IMR-90 (cell line): ENCODE results near the gene POLA2. TPM values are rescaled to one million over a fixed set of nuclear protein-coding genes. Genes with fewer than 3 reads are reported as not detected.
A peak's percentile ranks its signal among the peaks of the same experiment; 100 is the strongest.

ENCODE experiments used
- ATAC-seq: fragments of 200-7000 bp; cut with Tn5 transposase; 2 replicates; pipeline ENCODE4 v1.9.1; 2020; ENCODE audit warnings: low read depth, mild to moderate bottlenecking, moderate library complexity
- BruUV-seq: library from RNA; stranded (reverse); fragments of 400-500 nt; replicated peaks from 2 replicates; lab custom pipeline; 2021; lab: Mats Ljungman, UMichigan
- CTCF ChIA-PET: fragments of 300-600 bp; formaldehyde crosslinking; extraction: SDS; loops from one replicate; lab custom pipeline; 2021; ENCODE audit warnings: antibody characterized with exemption; lab: Yijun Ruan, JAX
- POLR2A ChIA-PET: fragments of 300-600 bp; sonication (Branson Sonifier 250); formaldehyde crosslinking; loops from one replicate; lab custom pipeline; 2022; ENCODE audit warnings: antibody characterized with exemption; ENCODE audit not compliant: unreplicated experiment; lab: Charles Lee
- DNase-seq: peaks from one replicate; pipeline ENCODE4 v3.0.0; 2013
- H2AFZ ChIP-seq: replicated peaks from 2 replicates; pipeline ENCODE3; 2013; ENCODE audit warnings: low read length, mild to moderate bottlenecking; ENCODE audit not compliant: poor library complexity
- H2AK5ac ChIP-seq: 2 replicates; pipeline ENCODE4 v1.6.1; 2013; ENCODE audit warnings: low read depth, low read length, inconsistent platforms
- H2AK9ac ChIP-seq: replicated peaks from 2 replicates; pipeline ENCODE3; 2013; ENCODE audit warnings: mild to moderate bottlenecking, low read depth, low read length, moderate library complexity; ENCODE audit not compliant: poor library complexity
- H2BK120ac ChIP-seq: 2 replicates; pipeline ENCODE4 v1.6.1; 2013; ENCODE audit warnings: low read depth, low read length, inconsistent platforms
- H2BK15ac ChIP-seq: 3 replicates; pipeline ENCODE4 v1.6.1; 2013; ENCODE audit warnings: low read depth, low read length, inconsistent platforms
- H2BK20ac ChIP-seq: 2 replicates; pipeline ENCODE4 v1.6.1; 2013; ENCODE audit warnings: low read depth, mild to moderate bottlenecking, inconsistent platforms, low read length, moderate library complexity
- H2BK5ac ChIP-seq: 2 replicates; pipeline ENCODE4 v1.6.1; 2013; ENCODE audit warnings: mild to moderate bottlenecking, low read depth, low read length, inconsistent platforms; ENCODE audit not compliant: poor library complexity, severe bottlenecking
- H3K14ac ChIP-seq: replicated peaks from 2 replicates; pipeline ENCODE4 v1.6.1; 2013; ENCODE audit warnings: low read depth, low read length, inconsistent platforms
- H3K18ac ChIP-seq: 2 replicates; pipeline ENCODE4 v1.6.1; 2013; ENCODE audit warnings: low read depth, low read length, control low read depth
- H3K23ac ChIP-seq: 2 replicates; pipeline ENCODE4 v1.6.1; 2013; ENCODE audit warnings: low read depth, low read length, inconsistent platforms
- H3K27ac ChIP-seq: 2 replicates; pipeline ENCODE4 v1.5.1; 2013; ENCODE audit warnings: mild to moderate bottlenecking, control low read depth, low read length; ENCODE audit not compliant: insufficient read depth
- H3K27me3 ChIP-seq: 2 replicates; pipeline ENCODE4 v1.6.1; 2013; ENCODE audit warnings: low read length; ENCODE audit not compliant: control insufficient read depth, insufficient read depth
- H3K36me3 ChIP-seq: 2 replicates; pipeline ENCODE4 v1.6.1; 2013; ENCODE audit warnings: low read length, mixed read lengths; ENCODE audit not compliant: control insufficient read depth, insufficient read depth
- H3K4ac ChIP-seq: 2 replicates; pipeline ENCODE4 v1.6.1; 2013; ENCODE audit warnings: low read depth, low read length, inconsistent platforms
- H3K4me1 ChIP-seq: 2 replicates; pipeline ENCODE4 v1.6.1; 2013; ENCODE audit warnings: low read length, mixed read lengths; ENCODE audit not compliant: control insufficient read depth, insufficient read depth
- H3K4me2 ChIP-seq: 2 replicates; pipeline ENCODE4 v1.6.1; 2013; ENCODE audit warnings: low read depth, mild to moderate bottlenecking, control low read depth, low read length, moderate library complexity
- H3K4me3 ChIP-seq: 2 replicates; pipeline ENCODE4 v1.5.1; 2013; ENCODE audit warnings: low read depth, mild to moderate bottlenecking, control low read depth, low read length, moderate library complexity; ENCODE audit not compliant: insufficient read depth
- H3K56ac ChIP-seq: 2 replicates; pipeline ENCODE4 v1.6.1; 2013; ENCODE audit warnings: low read length, inconsistent platforms; ENCODE audit not compliant: insufficient read depth; ENCODE audit errors: extremely low read depth
- H3K79me1 ChIP-seq, 2 experiments: 2 replicates each; pipeline ENCODE4 v1.6.1; 2013; ENCODE audit warnings: low read length in 2 of 2, inconsistent platforms in 1 of 2, low read depth in 1 of 2
- H3K9ac ChIP-seq: 2 replicates; pipeline ENCODE4 v1.6.1; 2013; ENCODE audit warnings: low read depth, low read length, control low read depth
- H3K9me1 ChIP-seq: 2 replicates; pipeline ENCODE4 v1.6.1; 2013; ENCODE audit warnings: low read length, inconsistent platforms; ENCODE audit not compliant: insufficient read depth
- H3K9me3 ChIP-seq: 2 replicates; pipeline ENCODE4 v1.6.1; 2013; ENCODE audit warnings: low read length; ENCODE audit not compliant: control insufficient read depth, insufficient read depth
- H4K20me1 ChIP-seq: 2 replicates; pipeline ENCODE4 v1.6.1; 2013; ENCODE audit warnings: low read length, inconsistent platforms; ENCODE audit not compliant: insufficient read depth
- H4K5ac ChIP-seq: 2 replicates; pipeline ENCODE4 v1.6.1; 2013; ENCODE audit warnings: mild to moderate bottlenecking, low read depth, low read length, control low read depth
- H4K8ac ChIP-seq, 2 experiments: 2 replicates each; pipeline ENCODE4 v1.6.1; 2013; ENCODE audit warnings: low read depth in 2 of 2, low read length in 2 of 2, control low read depth in 1 of 2, inconsistent platforms in 1 of 2
- H4K91ac ChIP-seq: 2 replicates; pipeline ENCODE4 v1.6.1; 2013; ENCODE audit warnings: low read depth, low read length, inconsistent platforms; ENCODE audit not compliant: insufficient read depth
- BHLHE40 ChIP-seq: fragments of 150-350 bp; IDR thresholded peaks from 2 replicates; pipeline ENCODE4 v1.6.1; 2016; ENCODE audit warnings: mild to moderate bottlenecking, low read depth, low read length
- CEBPB ChIP-seq: IDR thresholded peaks from 2 replicates; pipeline ENCODE4 v1.6.1; 2012; ENCODE audit warnings: low read depth, low read length, improper control_type of control experiment
- CHD1 ChIP-seq: IDR thresholded peaks from 2 replicates; pipeline ENCODE4 v1.6.1; 2012; ENCODE audit warnings: low read depth, low read length, improper control_type of control experiment
- FOS ChIP-seq: fragments of 150-350 bp; IDR thresholded peaks from 2 replicates; pipeline ENCODE4 v1.6.1; 2016; ENCODE audit warnings: low read depth, low read length
- MAFK ChIP-seq: IDR thresholded peaks from 2 replicates; pipeline ENCODE4 v1.6.1; 2012; ENCODE audit warnings: low read depth, low read length, improper control_type of control experiment
- MAZ ChIP-seq: IDR thresholded peaks from 2 replicates; pipeline ENCODE4 v1.6.1; 2012; ENCODE audit warnings: low read depth, mild to moderate bottlenecking, low read length, improper control_type of control experiment, moderate library complexity, borderline replicate concordance
- MXI1 ChIP-seq: IDR thresholded peaks from 2 replicates; pipeline ENCODE4 v1.6.1; 2012; ENCODE audit warnings: low read depth, mild to moderate bottlenecking, low read length, moderate library complexity, borderline replicate concordance
- NFE2L2 ChIP-seq: fragments of 150-350 bp; IDR thresholded peaks from 2 replicates; pipeline ENCODE4 v1.6.1; 2016; ENCODE audit warnings: low read depth, mild to moderate bottlenecking, low read length
- POLR2A ChIP-seq: IDR thresholded peaks from 2 replicates; pipeline ENCODE4 v1.6.1; 2012; ENCODE audit warnings: mild to moderate bottlenecking, low read depth, low read length
- RAD21 ChIP-seq: IDR thresholded peaks from 2 replicates; pipeline ENCODE4 v1.6.1; 2012; ENCODE audit warnings: low read length, improper control_type of control experiment
- RCOR1 ChIP-seq: IDR thresholded peaks from 2 replicates; pipeline ENCODE4 v1.6.1; 2012; ENCODE audit warnings: mild to moderate bottlenecking, low read length, improper control_type of control experiment; ENCODE audit not compliant: insufficient replicate concordance
- RFX5 ChIP-seq: IDR thresholded peaks from 2 replicates; pipeline ENCODE4 v1.8.0; 2012; ENCODE audit warnings: low read depth, mild to moderate bottlenecking, low read length, moderate library complexity
- SMC3 ChIP-seq: fragments of 150-350 bp; IDR thresholded peaks from 2 replicates; pipeline ENCODE4 v1.6.1; 2016; ENCODE audit warnings: low read depth, mild to moderate bottlenecking, antibody characterized with exemption, low read length, moderate library complexity
- USF2 ChIP-seq: fragments of 150-350 bp; IDR thresholded peaks from 2 replicates; pipeline ENCODE4 v1.6.1; 2017; ENCODE audit warnings: mild to moderate bottlenecking, antibody characterized with exemption, low read length, low read depth
- WGBS, 2 experiments: methylation state at CpG; one replicate each; pipeline versions ENCODE4 v1.1.5 to v1.1.7; 2013; ENCODE audit warnings: missing lambda C conversion rate in 2 of 2; ENCODE audit not compliant: insufficient read length in 1 of 2; ENCODE audit errors: extremely low coverage in 2 of 2; 5-methylcytosine and 5-hydroxymethylcytosine counted together
- dilution Hi-C: fragments of 300-500 bp; cut with HindIII; formaldehyde crosslinking; loops from one replicate; pipeline ENCODE4 v1.14.3; 2018; ENCODE audit warnings: low sequenced_read_pairs; ENCODE audit not compliant: unreplicated experiment
- in situ Hi-C: fragments of 300-500 bp; cut with MboI; formaldehyde crosslinking; loops from 3 replicates; pipeline ENCODE4 v1.14.3; 2019; ENCODE audit warnings: low sequenced_read_pairs, inconsistent platforms, mixed read lengths
- intact Hi-C: fragments of 100-400 bp; cut with micrococcal nuclease; formaldehyde crosslinking; loops from 2 replicates; pipeline ENCODE4 v1.10.0; 2022
- polyA plus RNA-seq, 3 experiments: library from polyadenylated mRNA; depleted of rRNA; stranded (reverse); fragments of >200 nt; gene quantifications; 2 replicates each; pipeline ENCODE4 v1.2.3, GENCODE V29; 2012; ENCODE audit warnings: low replicate concordance in 1 of 3
- total RNA-seq: library from RNA; depleted of rRNA; stranded (reverse); fragments of >200 nt; gene quantifications from 2 replicates; pipeline ENCODE4 v1.2.3, GENCODE V29; 2012
- TF ChIP-seq, protein P1 (sequence below): conservative IDR thresholded peaks from 2 replicates; pipeline ENCODE4 v1.5.1; 2012; ENCODE audit warnings: mild to moderate bottlenecking, low read depth, low read length, improper control_type of control experiment
- TF ChIP-seq, protein P2 (sequence below): fragments of 150-350 bp; IDR thresholded peaks from 2 replicates; pipeline ENCODE4 v1.6.1; 2016; ENCODE audit warnings: low read depth, mild to moderate bottlenecking, low read length, moderate library complexity, borderline replicate concordance

POLA2 gene
- total and polyA plus RNA-seq, 2 of the 4 experiments (the other 2 are of a cell fraction), result 14.2 to 17.3 TPM

- no peak overlapping the region for H3K4me2 ChIP-seq
- no peak overlapping the region for H3K4ac ChIP-seq
- WGBS, 2 experiments, result no CpG with 5 or more reads among the region's 10 CpGs
- H2BK15ac ChIP-seq, result no peak overlapping the region
- peak overlapping the region; percentile 40 for H2AK9ac ChIP-seq
- ChIA-PET CTCF (no interaction called here), POLR2A (no interaction called here)
- no TSS peak for BruUV-seq
- no peak overlapping the region for H2AK5ac ChIP-seq
- DNase-seq, result no peak
- H3K27ac ChIP-seq, result no peak overlapping the region
- no peak overlapping the region for H2BK5ac ChIP-seq
- no peaks in the 10 kb centered on the region for H3K79me1 ChIP-seq
- H2BK20ac ChIP-seq, result no peak overlapping the region
- H3K9ac ChIP-seq, result no peak overlapping the region
- H3K4me1 ChIP-seq, result peaks cover 10% of the 10 kb centered on the region
- 0 out of 2 replicates have a peak, but pooled peaks cover 9% of the 10 kb centered on the region for H3K9me1 ChIP-seq
- no peak overlapping the region for H2AFZ ChIP-seq
- no peak overlapping the region for H2BK120ac ChIP-seq
- H3K14ac ChIP-seq, result no peak overlapping the region
- in situ Hi-C loops (no loop called here), intact Hi-C loops (no loop called here), dilution Hi-C loops (no loop called here)
- TF ChIP-seq USF2 (no peak), BHLHE40 (no peak), FOS (no peak), MAZ (no peak), CHD1 (no peak), RCOR1 (no peak), NFE2L2 (no peak), RAD21 (no peak), SMC3 (no peak), CEBPB (no peak), MAFK (no peak), MXI1 (no peak), RFX5 (no peak), POLR2A (no peak)
- TF ChIP-seq, protein P1, sequence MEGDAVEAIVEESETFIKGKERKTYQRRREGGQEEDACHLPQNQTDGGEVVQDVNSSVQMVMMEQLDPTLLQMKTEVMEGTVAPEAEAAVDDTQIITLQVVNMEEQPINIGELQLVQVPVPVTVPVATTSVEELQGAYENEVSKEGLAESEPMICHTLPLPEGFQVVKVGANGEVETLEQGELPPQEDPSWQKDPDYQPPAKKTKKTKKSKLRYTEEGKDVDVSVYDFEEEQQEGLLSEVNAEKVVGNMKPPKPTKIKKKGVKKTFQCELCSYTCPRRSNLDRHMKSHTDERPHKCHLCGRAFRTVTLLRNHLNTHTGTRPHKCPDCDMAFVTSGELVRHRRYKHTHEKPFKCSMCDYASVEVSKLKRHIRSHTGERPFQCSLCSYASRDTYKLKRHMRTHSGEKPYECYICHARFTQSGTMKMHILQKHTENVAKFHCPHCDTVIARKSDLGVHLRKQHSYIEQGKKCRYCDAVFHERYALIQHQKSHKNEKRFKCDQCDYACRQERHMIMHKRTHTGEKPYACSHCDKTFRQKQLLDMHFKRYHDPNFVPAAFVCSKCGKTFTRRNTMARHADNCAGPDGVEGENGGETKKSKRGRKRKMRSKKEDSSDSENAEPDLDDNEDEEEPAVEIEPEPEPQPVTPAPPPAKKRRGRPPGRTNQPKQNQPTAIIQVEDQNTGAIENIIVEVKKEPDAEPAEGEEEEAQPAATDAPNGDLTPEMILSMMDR, result no peak
- TF ChIP-seq, protein P2, sequence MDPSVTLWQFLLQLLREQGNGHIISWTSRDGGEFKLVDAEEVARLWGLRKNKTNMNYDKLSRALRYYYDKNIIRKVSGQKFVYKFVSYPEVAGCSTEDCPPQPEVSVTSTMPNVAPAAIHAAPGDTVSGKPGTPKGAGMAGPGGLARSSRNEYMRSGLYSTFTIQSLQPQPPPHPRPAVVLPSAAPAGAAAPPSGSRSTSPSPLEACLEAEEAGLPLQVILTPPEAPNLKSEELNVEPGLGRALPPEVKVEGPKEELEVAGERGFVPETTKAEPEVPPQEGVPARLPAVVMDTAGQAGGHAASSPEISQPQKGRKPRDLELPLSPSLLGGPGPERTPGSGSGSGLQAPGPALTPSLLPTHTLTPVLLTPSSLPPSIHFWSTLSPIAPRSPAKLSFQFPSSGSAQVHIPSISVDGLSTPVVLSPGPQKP, result no peak
- no peak for ATAC-seq
- H4K8ac ChIP-seq, result no peak overlapping the region
- H4K20me1 ChIP-seq, result no peaks in the 10 kb centered on the region
- no peak overlapping the region for H3K4me3 ChIP-seq
- H3K56ac ChIP-seq, result no peak overlapping the region
- no peak overlapping the region for H3K23ac ChIP-seq
- no peak overlapping the region for H4K91ac ChIP-seq
- no peaks in the 10 kb centered on the region for H3K9me3 ChIP-seq
- no peak overlapping the region for H4K5ac ChIP-seq
- no peaks in the 10 kb centered on the region for H3K27me3 ChIP-seq
- 0 out of 2 replicates have a peak, but pooled peaks cover 1% of the 10 kb centered on the region for H3K36me3 ChIP-seq
- H3K18ac ChIP-seq, result no peak overlapping the region
Measured at GRCh38 chr11:65221026-65221425, 40.7 kb upstream of the POLA2 start.
